Right lobe of liver (tissue), 4 donors: ENCODE measurements around the gene SPATA2.

ENCODE experiments used
- POLR2A ChIP-seq: fragments of 450-650 bp; IDR thresholded peaks from one replicate; pipeline ENCODE4 v1.6.1; 2017; ENCODE audit warnings: antibody characterized with exemption, mild to moderate bottlenecking
- TF ChIP-seq, protein P1 (sequence below), 4 donors: fragments of 200-600 bp in 3 of 4; fragments of 450-650 bp in 1 of 4; IDR thresholded peaks; one replicate each; pipeline versions ENCODE4 v1.5.1 to v1.8.0; 2016 to 2022; ENCODE audit warnings: antibody characterized with exemption in 4 of 4, mild to moderate bottlenecking in 2 of 4
- donor health status: DM: no; HTN: no; CAD: no.
- donor health status: DM: no; HTN: no; CAD: no.
- donor health status: DM: no; HTN: yes; CAD: no.

- TF ChIP-seq, protein P1, sequence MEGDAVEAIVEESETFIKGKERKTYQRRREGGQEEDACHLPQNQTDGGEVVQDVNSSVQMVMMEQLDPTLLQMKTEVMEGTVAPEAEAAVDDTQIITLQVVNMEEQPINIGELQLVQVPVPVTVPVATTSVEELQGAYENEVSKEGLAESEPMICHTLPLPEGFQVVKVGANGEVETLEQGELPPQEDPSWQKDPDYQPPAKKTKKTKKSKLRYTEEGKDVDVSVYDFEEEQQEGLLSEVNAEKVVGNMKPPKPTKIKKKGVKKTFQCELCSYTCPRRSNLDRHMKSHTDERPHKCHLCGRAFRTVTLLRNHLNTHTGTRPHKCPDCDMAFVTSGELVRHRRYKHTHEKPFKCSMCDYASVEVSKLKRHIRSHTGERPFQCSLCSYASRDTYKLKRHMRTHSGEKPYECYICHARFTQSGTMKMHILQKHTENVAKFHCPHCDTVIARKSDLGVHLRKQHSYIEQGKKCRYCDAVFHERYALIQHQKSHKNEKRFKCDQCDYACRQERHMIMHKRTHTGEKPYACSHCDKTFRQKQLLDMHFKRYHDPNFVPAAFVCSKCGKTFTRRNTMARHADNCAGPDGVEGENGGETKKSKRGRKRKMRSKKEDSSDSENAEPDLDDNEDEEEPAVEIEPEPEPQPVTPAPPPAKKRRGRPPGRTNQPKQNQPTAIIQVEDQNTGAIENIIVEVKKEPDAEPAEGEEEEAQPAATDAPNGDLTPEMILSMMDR (IDR thresholded peaks at IDR 0.05), result no peak
- TF ChIP-seq POLR2A, result no peak
These were observed 34.4 kb downstream of the SPATA2 start for GRCh38 chr20:49880724-49881445.
